OCI-M2 (cell line): ENCODE measurements around the gene ATL2.
"Not testable (repeated sequence)": the region's sequence is repeated elsewhere in the genome, so short reads cannot be mapped to it uniquely, and the experiment has no call there.

Source experiments
- DNase-seq: peaks from one replicate; lab custom pipeline; 2025; ENCODE audit not compliant: unreplicated experiment; lab: John Stamatoyannopoulos, UW

Gene ATL2

DNA sequence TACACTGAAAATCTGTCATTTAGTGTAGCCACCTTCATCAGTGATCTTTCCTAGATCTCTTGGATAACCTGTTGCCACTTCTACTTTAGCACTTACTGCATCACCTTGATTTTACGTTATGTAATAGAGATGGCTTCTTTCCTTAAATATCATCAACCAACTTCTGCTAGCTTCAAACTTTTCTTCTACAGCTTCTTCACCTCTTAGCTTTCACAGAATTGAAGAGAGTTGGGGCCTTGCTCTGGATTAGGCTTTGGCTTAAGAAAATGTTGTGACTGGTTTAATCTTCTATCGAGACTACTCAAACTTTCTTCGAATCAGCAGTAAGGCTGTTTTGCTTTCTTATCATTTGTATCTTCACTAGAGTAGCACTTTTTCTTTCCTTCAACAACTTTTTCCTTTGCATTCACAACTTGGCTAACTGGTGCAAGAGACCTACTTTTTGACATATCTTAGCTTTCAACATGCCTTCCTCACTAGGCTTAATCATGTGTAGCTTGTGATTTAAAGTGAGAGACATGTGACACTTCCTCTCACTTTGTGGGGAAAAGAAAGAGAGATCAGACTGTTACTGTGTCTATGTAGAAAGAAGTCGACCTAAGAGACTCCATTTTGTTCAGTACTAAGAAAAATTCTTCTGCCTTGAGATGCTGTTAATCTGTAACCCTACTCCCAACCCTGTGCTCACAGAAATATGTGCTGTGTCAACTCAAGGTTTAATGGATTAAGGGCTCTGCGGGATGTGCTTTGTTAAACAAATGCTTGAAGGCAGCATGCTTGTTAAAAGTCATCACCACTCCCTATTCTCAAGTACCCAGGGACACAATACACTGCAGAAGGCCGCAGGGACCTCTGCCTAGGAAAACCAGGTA lies 99.6 kb downstream of the ATL2 start:
- no peak for DNase-seq

DNA sequence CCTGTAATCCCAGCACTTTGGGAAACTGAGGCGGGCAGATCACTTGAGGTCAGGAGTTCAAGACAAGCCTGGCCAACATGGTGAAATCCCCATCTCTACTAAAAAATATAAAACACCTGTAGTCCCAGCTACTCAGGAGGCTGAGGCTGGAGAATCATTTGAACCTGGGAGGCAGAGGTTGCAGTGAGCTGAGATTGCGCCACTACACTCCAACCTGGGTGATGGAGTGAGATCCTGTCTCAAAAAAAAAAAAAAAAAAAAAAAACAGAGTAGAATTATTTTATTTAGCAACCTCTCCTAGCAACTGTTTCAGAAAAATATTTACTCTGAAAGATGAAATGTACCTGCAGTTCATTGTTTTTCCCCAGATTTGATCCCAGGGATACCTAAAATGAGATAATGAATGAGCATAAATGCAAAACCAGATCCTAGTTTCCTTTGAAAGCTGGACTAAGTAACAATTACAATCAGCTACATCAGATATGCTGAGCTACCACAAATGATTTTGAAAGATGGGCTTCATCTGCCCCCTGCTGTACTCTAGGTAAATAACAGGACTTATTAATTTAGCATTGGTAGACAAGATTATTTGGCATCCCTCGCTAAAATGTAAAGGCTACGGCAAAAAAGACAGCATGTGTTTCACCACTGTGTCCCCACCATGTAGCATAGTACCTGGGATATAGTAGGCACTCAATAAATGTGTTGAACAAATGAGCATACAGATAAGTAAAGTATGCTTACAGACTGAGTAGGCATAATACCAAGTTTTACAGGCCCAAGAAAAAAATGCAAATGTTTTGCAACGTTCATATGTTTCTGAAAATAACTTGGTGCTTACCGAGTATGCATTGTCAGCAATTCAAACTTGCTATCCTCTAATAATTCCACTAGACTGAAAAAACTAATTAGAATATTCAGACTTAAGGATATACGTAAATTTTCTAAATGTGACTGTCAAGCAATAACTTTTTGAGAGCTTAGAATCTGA lies 102.5 kb downstream of the ATL2 start:
- no peak for DNase-seq

DNA sequence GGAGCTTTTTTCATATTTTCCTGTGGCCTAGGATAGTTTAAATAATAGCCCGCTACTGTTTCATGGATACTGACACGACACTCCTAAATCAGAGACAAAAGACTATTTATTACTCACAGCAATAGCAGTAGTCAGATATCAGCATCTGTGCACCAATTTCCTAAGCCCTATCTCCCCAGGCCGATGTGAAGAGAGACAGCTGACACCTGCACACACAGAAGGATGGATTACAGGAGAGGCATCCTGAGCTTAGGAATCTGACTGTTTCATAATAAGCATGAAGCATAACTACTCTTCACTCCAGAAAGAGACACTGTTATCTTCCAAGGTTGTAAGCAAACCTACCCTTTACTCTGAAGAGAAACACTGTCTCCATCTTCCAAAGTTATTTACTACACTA lies 105.4 kb downstream of the ATL2 start:
- no peak for DNase-seq

DNA sequence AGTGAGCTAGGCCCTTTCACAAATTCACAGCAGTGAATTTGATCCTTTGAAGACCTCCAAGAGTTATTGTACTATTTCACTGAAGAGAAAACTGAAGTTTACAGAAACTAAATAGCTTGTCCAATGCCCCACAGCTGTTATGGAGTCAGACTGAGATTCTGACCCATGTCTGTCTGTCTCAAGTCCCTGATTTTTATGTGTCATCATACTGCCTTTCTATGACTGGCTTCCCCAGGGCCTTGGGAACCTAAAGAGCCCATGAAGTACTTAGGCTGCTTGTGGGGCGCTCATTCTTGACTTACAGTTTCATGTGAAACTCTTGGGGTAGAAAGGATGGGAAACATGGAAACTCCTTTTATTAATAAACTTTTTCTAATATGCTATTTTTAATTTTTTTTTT lies 107.7 kb downstream of the ATL2 start:
- no peak for DNase-seq

DNA sequence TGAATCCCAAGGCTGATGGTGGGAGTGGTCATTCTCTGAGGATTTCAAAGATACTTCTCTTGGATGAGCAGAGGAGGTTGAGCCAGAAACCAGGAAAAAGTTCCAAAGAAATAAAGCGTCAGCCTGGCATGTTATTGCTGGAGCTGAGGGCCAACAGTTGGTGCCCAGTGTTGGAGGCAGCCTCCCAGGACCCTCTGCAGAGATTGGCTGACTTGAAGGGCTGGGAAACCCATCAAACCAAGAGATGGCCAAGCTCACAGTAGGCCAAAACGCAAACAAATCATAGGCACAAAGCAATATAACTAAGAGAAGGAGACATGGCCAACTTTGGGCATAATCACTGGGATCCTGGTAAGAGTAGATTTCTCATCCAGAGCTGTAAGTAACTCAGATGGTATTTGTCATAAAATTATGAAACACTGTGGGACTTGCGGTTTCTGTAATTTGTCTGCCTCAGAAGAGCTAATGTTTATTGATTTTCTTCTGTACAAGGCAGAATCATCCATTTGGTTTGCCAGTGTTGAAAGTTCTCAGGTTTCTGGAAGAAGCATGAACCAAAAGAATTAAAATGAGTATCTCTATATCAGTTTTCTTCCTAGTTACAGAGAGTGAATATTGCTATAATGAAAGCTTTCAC lies 108.3 kb downstream of the ATL2 start:
- DNase-seq, result no peak

DNA sequence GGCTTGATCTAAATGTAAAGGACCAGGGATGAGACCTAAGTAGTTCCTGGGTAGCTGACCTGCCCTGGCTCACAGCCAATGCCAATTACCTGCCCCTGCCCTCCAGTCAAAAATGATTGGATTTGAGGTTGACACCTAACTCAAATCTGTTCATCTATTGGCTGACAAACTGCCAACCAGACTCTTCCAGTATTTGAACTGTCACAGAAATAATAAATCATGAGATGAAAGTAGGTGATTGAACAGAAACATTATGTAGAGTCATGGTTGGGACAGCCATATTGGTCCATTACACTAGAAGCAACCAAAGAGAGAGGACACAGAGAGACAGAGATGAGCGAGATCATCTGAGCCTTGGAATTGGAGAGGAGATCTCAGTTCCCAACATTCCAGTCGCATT lies 109.1 kb downstream of the ATL2 start:
- no peak for DNase-seq

DNA sequence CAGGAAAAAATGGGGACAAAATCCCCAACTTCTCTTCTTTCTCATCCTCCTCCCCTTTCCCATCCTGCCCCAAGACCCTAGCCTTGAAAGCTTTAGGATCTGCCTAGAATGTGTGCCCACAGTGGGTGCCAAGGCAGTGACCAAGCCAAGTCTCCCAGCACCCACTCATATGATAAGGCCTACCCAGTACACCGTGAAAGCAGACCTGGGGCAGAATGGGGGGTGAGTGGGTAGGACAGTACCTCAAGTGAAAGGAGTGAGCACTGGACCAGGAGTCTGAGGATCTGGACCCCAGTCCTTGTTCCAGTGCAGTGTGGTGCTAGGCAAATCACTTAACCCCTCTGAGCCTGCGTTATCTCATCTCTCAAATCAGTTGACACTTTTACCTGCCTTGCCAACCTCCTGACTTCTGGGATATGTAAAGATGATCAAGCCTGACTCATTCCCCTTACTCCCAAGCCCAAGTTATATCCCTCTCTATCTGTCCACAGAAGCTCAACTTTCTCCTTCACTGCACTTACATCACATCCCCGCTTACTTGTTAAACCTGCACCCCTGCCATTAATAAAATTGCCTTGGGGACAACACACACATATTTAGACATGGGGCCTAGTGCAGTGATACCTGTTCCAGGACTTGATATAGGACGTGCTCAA lies 109.7 kb downstream of the ATL2 start:
- DNase-seq, result no peak

DNA sequence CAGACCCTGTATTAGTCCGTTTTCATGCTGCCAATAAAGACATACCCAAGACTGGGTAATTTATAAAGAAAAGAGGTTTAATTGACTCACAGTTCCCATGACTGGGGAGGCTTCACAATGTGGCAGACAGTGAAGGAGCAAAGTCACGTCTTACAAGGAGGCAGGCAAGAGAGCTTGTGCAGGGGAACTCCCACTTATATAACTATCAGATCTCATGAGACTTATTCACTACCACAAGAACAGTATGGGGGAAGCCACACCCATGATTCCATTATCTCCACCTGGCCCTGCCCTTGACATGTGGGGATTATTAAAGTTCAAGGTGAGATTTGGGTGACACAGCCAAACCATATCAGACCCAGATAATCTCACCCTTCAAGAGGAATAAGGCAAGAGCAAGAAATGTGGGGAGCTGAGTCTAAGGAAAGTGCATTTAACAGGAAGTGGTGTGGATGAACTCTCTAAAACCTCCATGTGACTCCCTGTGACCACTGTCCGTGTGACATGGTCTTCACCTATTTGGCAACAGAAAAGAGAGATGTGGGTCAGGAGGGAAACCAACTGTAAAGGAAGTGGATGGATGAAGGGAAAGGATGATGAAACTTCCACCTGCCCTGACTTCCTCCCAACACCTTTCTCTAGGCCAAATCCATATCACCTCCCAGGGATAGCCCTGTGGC lies 110.6 kb downstream of the ATL2 start:
- DNase-seq, result no peak

DNA sequence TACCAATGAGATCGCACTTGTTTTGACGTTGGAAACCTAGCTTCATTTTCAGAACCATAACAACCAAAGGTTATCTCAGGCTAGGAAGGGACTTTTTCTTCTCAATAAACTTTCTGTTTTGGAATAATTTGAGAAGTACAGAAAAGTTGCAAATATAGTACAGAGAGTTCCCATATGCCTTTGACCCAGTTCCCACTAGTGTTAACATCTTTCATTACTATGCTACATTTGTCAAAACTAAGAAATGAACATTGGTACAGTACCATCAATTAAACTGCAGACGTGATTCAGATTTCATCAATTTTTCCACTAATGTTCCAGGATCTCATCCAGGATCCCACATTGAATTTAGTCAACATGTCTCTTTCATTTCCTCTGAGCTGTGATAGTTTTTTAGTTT lies 111.6 kb downstream of the ATL2 start:
- DNase-seq, result no peak

DNA sequence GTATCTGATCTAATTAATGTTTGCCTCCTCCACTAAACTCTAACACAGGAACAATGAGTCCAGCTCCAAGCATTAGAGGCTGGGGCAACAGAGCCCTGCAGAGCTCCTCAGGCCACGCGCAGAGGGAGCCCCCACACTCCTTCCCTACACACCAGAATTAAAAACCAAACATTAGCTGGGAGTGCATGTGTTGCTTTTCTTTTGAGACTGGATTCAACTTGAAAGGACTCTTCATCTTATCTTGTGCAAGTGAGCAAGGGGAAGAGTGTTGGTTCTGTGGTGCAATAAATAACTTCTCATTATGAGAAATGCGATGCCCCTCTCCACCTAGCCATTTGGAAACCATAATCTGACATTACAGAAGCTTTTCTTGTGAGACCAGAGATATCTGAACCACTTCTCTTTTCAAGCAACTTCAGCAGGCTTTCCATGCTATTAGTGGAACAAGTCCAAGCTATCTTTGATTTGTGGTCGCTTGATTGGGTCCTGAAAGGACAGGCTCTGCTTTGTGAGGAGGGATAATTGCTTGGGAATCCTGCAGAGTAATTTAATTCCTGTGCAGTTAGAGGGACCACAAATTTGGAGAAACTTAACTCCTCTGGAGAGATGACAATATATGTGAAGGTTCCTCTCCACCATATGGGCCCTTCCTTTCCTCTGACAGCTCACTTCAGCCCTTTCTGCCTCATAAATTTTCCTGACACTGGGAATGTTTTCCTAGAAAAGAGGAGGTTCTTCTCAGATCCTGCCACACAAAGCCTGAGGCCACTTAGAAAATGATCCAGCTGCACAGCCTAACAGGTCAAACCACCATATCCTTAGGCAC lies 112.5 kb downstream of the ATL2 start:
- DNase-seq, result no peak

DNA sequence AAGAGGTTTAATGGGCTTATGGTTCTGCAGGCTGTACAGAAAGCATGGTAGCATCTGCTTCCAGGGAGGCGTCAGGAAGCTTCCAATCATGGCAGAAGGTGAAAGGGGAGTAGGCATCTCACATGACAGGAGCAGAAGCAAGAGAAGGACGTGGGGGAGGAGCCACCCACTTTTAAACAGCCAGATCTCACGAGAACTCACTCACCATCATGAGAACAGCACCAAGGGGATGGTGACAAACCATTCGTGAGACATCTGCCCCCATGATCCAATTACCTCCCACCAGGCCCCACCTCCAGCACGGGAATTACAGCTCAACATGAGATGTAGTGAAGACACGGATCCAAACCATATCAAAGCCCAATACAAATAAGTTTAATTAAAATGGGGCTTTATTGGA lies 113.8 kb downstream of the ATL2 start:
- no peak for DNase-seq

DNA sequence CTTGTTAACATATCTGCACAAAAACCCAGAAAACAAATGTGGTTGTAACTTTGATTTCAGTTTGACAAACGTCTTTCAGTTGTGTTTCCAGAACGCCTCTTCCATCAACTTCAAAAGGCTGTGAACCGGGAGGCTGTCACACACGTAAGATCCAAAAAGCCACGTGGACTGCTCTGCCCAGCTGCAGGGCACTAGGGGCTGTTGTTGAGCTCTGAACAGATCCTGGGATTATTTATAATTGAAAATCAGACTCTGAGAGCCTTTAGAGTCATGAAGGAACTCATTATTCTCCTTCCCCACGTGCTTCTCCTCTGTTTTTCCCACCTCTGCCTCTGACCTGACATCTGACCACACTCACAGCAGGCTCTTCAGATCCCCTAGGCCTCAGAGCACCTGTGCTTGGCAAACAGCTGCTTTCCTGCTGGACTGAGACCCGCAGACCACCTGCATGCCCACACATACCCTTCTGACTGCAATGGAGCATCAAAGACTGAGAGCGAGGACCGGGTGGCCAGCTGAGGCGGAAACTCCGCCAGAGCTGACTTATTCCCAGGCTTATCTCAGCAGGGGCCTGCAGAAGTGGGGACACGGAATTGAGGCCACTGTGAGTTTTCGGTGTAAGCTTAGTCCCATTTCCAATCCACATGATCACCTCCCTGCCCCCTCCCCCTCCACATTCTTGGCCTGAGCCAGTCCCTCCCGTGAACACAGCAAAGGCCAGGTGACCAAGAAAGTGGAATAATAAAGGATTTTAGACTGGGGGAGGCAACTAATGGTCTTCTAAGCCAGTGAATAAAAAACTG lies 114.8 kb downstream of the ATL2 start:
- no peak for DNase-seq

DNA sequence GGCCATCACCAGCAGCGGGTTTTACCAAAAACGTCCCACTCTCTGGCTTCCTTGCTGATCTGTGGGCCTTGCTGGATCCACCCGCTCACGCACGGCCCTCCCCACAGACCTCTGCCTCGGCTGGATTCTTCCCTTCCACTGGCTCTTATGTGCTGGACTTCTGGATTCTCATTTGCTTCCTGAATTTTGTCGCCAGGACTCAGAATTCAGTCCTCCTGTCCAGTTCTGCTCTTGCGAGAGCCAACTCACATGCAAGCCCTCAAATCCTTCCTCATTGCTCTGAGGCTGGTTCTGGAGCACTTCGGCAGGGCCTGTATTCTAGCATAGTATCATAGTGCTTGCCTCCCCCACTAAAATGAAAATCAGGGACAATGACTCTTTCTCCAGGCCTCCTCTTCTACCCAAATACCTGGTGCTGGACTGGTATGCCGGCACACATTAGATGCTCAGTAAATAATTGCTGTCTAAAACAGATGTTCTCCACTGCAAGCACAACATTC lies 115.5 kb downstream of the ATL2 start:
- no peak for DNase-seq

DNA sequence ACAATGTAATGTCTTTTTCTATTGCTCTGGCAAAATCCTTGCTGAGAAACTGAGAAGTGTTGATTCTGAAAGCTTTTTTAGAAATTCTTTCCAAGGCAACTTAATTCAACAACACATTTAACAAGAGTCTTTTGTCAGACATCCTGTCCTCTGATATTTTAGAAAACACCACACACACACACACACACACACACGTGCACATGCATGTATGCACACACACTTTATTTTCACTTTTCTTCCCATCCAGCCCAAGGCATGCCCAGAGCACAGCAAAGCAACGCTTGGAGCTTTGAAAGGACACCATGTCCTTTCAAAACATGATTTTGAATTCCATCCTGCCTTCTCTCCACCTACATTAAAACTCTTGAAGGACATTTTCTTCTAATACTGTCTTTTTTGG lies 116.1 kb downstream of the ATL2 start:
- no peak for DNase-seq

DNA sequence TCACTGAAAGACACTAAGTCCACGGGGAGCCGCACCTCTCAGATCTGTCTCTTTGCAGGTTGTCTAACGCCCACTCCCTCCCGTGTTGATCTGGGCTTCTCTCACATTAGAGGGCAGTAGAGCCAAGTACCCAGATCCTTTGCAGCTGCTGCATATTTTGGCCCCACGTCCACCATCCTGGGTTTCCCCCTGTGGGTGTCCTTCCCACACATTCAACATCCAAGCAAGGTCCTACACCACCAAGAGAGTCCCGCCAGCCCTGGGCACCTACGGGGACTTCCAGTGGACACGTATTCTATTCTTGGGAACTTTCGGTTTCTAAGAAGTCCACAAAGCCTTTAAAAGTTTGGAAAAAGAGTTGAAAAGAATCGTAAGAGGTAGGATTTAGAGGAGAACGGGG lies 116.6 kb downstream of the ATL2 start:
- no peak for DNase-seq

DNA sequence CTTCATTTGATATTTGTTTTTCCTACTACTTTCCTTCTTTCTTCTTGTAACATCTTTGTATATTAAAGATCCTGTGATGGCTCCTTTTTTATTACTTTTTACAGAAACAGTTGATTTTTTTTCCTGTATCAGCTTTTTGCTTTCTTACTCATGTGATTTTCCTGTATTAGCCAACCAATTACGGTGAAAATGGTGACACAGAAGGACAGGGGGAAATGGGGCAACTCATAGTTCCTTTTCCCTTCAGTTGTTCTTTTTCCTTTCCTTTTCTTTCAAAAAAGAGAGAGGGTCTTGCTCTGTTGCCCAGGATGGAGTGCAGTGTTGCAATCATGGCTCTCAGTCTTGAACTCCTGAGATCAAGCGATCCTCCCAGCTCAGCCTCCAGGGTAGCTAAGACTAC lies 117.8 kb downstream of the ATL2 start:
- no peak for DNase-seq

DNA sequence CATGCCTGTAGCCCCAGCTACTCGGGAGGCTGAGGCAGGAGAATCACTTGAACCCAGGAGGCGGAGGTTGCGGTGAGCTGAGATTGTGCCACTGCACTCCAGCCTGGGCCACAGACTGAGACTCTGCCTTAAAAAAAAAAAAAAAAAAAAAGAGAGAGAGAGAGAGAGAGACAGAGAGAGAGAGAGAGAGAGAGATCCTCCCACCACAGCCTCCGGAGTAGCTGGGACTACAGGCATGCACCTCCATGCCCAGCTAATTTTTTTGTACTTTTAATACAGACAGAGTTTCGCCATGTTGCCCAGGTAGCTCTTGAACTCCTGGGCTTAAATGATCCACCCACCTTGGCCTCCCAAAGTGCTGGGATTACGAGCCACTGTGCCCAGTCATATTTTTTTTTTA lies 119.4 kb downstream of the ATL2 start:
- not testable (repeated sequence) for DNase-seq

DNA sequence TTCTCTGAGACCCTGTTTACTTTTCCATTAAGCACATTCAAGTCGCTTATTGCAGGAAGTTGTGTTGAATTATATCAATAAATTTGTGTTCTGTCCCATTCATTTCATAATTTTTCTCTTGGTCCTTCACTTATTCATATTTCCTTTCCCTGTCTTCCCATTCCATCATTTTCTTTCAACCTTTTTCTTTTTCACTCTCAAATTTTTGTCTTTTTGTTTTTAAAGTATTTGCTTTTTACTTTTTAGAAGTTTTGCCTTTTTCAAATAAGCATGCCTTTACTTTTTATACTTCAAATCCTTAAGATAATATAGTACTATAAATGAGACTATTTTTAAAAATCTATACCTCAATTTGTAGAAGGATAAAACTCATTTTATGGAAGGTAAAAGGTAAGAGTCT lies 120.5 kb downstream of the ATL2 start:
- DNase-seq, result no peak

DNA sequence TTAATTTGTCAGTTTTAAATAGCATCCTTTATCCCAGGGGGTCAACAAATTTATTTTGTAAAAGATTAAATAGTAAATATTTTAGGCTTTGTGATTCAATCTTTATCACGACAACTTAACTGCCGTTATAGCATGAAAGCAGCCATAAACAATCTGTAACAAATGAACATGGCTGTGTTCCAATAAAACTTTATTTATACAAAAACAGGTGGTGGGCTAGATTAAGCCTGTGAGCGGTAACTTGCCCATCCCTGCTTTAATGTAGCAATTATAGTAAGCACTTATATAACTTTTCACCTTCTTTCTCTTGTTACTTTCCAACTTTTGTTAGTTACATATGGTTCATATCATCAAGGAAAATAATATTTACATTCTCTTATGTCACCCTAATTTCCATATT lies 121.9 kb downstream of the ATL2 start:
- DNase-seq, result no peak
